GM19468 (cell line): ENCODE measurements around the gene SERPINA6.
"Not testable (repeated sequence)": the region's sequence is repeated elsewhere in the genome, so short reads cannot be mapped to it uniquely, and the experiment has no call there.

ENCODE experiments used
- ATAC-seq: cut with Tn5 transposase; IDR thresholded peaks from one replicate; pipeline ENCODE4 v1.9.1; 2021; ENCODE audit warnings: mild to moderate bottlenecking, moderate library complexity, moderate number of reproducible peaks; ENCODE audit not compliant: unreplicated experiment; ENCODE audit errors: extremely low read depth

Gene SERPINA6

GRCh38 chr14:94322648-94323570 lies at the start of gene SERPINA6:
TSS of gene SERPINA6 (minus strand) at chr14:94323336. CDS start at chr14:94314648, 8,688 bp downstream.
- no peak for ATAC-seq

- ATAC-seq, result no peak
Measured at GRCh38 chr14:94372021-94372605, 49.0 kb upstream of the SERPINA6 start.

GRCh38 chr14:94370524-94370910 lies 47.4 kb upstream of the SERPINA6 start:
- ATAC-seq, result no peak

GRCh38 chr14:94369766-94370523 lies 46.8 kb upstream of the SERPINA6 start:
- ATAC-seq, result not testable (repeated sequence)

- ATAC-seq, result no peak
Measured at GRCh38 chr14:94368956-94369355, 45.8 kb upstream of the SERPINA6 start.

GRCh38 chr14:94368243-94368590 lies 45.1 kb upstream of the SERPINA6 start:
- ATAC-seq, result no peak

GRCh38 chr14:94367347-94368242 lies 44.5 kb upstream of the SERPINA6 start:
- ATAC-seq, result no peak

- ATAC-seq, result no peak
Measured at GRCh38 chr14:94366146-94366915, 43.2 kb upstream of the SERPINA6 start, which contains the start of gene SERPINA2. TSS of gene SERPINA2 (minus strand) at chr14:94366698.

GRCh38 chr14:94365624-94366023 lies 42.5 kb upstream of the SERPINA6 start:
- no peak for ATAC-seq

GRCh38 chr14:94364964-94365363 lies 41.8 kb upstream of the SERPINA6 start:
- ATAC-seq, result no peak

GRCh38 chr14:94364037-94364436 lies 40.9 kb upstream of the SERPINA6 start:
- ATAC-seq, result no peak

- no peak for ATAC-seq
Measured at GRCh38 chr14:94363151-94363624, 40.1 kb upstream of the SERPINA6 start.

- ATAC-seq, result no peak
Measured at GRCh38 chr14:94362614-94363133, 39.5 kb upstream of the SERPINA6 start.

GRCh38 chr14:94361682-94362081 lies 38.5 kb upstream of the SERPINA6 start:
- ATAC-seq, result no peak

GRCh38 chr14:94360945-94361565 lies 37.9 kb upstream of the SERPINA6 start:
- ATAC-seq, result no peak

- ATAC-seq, result no peak
Measured at GRCh38 chr14:94357166-94357565, 34.0 kb upstream of the SERPINA6 start.

- no peak for ATAC-seq
Measured at GRCh38 chr14:94356379-94357056, 33.4 kb upstream of the SERPINA6 start.
